NCI-H1105 (cell line): Measurements from ENCODE around the gene AGBL4.

Experiments used
- DNase-seq: peaks from one replicate; lab custom pipeline; 2025; lab: John Stamatoyannopoulos, UW

Gene AGBL4

GRCh38 chr1:49183489-49183888, 840.3 kb downstream of the AGBL4 start:
- no peak for DNase-seq

- DNase-seq, result no peak
Measured at GRCh38 chr1:49181033-49181432, 842.7 kb downstream of the AGBL4 start.

DNA sequence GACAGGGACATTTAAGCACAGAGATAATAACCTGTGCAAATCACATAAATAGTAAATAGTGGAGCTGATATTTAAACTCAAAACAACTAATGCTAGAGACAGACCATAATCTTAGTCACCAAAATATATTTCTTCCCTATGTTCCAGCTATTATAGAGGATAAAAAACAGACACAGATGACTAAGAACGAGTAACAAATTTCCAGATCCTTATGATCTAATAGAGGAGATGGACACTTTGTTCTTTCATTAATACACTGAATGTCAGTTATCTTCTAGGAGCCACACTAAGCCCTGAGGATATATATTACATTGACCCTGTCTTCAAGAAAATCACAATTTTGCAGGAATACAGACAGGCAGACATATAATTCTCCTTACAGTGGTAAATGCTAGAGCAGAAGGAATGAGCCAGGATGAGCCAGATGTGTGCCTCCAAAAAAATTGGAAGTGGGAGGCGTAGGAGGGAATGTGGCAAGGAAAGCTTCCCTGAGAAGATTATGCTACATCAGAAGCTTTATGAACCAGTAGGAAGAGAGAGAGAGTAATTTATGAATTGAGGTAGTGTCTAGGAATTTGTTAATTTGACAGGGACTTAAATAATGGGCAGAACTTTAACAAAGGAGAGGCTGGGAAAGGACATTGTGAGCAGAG, 851.7 kb downstream of the AGBL4 start:
- no peak for DNase-seq

GRCh38 chr1:49166031-49166430, 857.7 kb downstream of the AGBL4 start:
- no peak for DNase-seq

DNA sequence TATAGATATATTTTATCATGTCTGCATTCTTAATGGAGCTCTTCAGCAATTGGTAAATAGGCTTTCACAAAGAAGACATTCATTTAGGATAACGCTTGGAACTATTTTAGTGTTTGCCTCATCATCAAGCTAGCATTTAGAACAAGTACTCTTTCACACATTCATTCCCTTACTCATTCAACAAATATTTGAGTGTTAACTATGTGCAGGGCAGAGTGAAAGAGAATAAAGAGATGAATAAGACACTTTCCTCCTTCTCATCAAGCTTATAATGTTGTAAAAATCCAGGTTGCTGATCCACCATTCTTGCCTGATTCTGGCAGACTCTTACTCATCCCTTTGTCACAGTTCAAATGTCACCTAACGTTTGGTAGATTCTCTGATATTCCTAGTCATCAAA, 860.7 kb downstream of the AGBL4 start:
- DNase-seq, result no peak

DNA sequence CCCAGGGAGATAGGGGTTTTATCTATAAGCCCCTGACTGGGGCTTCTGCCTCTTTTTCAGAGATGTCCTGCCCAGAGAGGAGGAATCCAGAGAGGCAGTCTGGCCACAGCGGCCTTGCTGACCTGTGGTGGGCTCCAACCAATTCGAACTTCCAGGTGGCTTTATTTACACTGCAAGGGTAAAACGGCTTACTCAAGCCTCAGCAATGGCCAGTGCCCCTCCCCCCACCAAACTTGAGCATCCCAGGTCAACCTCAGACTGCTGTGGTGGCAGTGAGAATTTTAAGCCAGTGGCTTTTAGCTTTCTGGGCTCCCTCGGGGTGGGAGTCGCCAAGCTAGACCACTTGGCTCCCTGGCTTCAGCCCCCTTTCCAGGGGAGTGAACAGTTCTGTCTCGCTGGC, 863.1 kb downstream of the AGBL4 start:
- DNase-seq, result no peak

DNA sequence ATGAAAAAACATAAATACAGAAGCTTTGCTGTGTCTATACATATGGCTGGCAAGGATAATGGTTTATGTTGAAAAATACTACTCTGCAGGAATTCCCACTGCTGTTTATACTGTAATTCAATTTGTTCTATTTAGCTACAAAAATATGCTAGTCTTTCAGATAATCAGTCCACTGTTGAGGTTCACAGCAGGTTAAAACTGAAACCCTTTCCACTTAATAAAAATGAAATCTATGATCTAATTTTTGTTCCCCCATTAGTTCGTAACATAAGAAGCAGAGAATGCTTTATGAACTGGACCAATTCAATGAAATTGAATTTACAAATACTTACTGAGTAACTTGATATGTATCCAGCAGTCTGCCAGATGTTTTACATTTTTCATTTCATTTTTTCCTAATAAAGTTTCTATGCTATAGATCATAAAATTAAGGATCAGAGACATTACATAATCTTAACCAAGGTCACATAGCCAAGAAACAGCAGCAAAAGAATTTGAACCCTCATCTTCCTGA, 887.0 kb downstream of the AGBL4 start:
- no peak for DNase-seq

GRCh38 chr1:49125746-49126145, 898.0 kb downstream of the AGBL4 start:
- DNase-seq, result no peak

DNA sequence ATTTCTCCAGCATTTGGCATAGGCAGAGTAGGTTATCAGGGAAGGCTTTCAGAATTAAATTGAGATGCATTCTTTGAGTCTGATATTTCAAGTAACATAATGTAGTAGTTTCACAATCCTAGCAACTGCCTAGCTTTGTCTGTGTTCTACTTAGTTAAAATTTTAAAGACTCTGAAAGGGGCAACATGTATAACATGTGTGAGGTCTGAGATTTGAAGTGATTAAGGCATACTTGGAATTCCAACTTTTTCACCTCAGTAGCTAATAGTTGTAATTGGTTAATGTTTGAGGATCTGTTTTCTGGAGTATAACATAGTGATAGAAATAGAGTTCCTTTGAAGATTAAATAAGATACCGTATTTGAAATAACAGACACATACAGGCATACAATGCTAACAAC, 911.8 kb downstream of the AGBL4 start:
- no peak for DNase-seq

- DNase-seq, result no peak
Measured at GRCh38 chr1:49106445-49106844, 917.3 kb downstream of the AGBL4 start.

- no peak for DNase-seq
Measured at GRCh38 chr1:49104575-49104974, 919.2 kb downstream of the AGBL4 start.

DNA sequence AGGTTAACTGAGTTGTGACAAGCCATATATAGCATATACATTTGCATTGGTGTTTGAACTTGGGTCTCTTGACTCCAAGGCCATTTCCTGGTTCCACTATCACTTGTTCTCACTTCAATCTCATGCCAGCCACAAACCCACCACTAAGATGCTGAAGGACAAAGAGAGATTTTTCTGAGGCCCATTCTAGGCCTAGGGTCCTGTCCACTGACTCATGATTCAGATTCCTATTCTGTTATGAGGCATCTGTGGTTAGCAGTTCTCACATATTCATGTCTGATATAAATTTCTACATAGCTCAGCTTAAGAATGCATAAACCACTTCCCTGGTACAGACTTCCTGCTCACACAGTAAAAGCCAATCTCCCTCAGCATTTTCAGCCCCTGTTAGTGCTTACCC, 921.0 kb downstream of the AGBL4 start:
- DNase-seq, result no peak

- DNase-seq, result no peak
Measured at GRCh38 chr1:49098866-49099265, 924.9 kb downstream of the AGBL4 start.

DNA sequence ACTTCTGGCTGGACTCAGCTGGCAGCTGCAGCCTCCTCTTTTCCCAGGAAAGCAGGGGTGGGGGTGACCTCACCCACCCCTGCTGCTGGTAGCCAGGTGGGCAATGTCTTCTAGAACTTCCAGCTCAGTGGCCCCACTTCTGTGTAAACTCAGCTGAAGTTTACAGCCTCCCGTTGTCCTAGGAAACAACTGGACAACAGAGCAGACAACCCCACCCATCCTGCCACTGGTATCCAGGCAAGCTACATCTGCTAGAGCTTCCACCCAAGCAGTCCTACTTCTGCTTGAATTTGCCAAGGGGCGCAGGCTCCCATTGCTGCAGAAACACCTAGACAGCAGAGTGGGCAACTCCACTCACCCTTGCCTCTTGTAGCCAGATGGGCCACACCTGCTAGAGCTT, 937.4 kb downstream of the AGBL4 start:
- no peak for DNase-seq

GRCh38 chr1:49085079-49085478, 938.7 kb downstream of the AGBL4 start:
- no peak for DNase-seq

DNA sequence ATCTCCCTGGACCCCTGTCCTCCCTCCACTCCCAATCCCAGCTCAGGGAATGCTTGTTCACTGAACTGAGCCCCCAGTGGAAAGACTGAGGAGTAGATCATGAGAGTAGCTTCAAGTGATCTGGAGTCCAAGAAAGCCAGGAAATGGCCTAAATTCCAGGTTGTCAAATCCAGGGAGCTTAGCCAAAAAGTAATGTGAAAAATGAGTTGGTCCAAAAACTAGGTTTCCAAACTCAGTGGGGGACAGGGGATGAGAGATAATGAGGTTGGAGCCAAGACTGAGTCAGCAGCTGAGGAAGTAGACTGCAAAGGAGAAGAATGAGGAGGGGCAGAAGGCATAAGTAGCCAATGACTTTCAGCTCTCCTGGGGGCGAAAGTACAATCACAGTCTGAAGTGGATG, 963.0 kb downstream of the AGBL4 start:
- DNase-seq, result no peak

DNA sequence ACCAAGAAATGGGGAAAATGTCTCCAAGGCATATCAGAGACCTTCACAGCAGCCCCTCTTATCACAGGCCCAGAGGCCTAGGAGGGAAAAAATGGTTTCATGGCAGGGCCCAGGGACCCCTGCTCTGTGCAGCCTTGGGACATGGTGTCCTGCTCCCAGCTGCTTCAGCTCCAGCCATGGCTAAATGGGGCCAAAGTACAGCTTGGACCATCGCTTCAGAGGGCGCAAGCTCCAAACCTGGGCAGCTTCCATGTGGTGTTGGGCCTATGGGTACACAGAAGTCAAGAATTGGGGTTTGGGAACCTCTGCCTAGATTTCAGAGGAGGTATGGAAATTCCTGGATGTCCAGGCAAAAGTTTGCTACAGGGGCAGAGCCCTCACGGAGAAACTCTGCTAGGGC, 964.7 kb downstream of the AGBL4 start:
- no peak for DNase-seq

DNA sequence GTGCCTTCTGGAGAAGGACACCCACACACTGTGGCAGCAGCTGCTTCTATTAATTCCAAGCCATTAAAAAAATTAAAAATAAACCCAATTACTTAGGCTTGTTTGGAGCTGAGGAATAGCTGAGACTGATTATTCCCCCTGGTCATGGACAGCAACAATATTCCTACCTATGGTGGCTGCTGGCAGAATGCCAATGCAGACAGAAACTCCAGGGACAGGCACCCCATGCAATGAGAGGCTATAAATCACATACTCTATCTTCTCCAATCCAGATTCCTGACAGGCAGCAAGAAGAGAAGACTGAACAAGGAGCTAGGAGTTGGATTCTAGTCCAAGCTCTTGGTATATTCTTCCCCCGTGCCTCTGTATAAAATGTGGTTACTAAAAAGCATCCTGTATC, 971.7 kb downstream of the AGBL4 start:
- peak; percentile 87 for DNase-seq

GRCh38 chr1:49051647-49052046, 972.1 kb downstream of the AGBL4 start:
- no peak for DNase-seq

DNA sequence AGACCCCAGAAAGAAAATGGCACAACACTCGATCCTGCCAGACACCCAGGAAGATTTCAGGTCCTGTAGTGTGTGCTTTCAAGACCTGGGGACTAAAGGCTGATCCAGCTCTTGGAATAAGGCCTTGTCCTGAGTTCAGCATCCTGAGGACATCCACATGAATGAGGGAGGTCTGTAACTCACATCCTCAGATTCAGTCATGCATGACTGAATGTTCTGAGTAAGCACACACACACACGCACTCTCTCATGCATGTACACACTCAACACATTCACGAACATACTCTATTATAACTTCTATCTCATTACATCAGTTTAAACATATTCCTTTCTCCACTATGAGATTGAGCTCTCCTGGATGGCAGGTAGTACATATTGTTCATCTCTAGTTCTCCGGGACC, 973.7 kb downstream of the AGBL4 start:
- no peak for DNase-seq

GRCh38 chr1:49048188-49048587, 975.6 kb downstream of the AGBL4 start:
- DNase-seq, result no peak

GRCh38 chr1:49046305-49046704, 977.4 kb downstream of the AGBL4 start:
- DNase-seq, result no peak

- DNase-seq, result no peak
Measured at GRCh38 chr1:49045371-49045770, 978.4 kb downstream of the AGBL4 start.

DNA sequence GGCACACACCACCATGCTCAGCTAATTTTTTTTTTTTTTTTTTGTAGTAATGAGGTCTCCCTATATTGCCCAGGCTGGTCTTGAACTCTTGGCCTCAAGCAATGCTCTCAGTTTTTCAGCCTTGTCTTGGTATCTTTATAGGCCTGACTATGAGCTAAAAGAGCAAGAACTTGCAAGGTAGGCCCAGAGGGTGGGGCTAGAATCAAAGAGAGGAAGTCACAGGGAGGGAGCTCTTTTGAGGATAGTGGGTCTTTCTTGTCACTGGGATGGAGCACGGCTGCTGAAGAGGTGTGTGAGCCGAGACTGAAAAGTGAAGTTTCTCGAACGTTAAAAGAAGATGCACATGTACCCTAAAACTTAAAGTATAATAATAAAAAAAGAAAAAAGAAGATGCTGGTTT, 987.1 kb downstream of the AGBL4 start:
- no peak for DNase-seq
